Heart right ventricle (tissue), 16 donors: Measurements from ENCODE around the gene SLC38A5. TPM values are rescaled to one million over a fixed set of nuclear protein-coding genes. Genes with fewer than 3 reads are reported as not detected.
"Not testable (repeated sequence)": the region's sequence is repeated elsewhere in the genome, so short reads cannot be mapped to it uniquely, and the experiment has no call there.

Source experiments
- ATAC-seq, 8 donors: fragments of 200-7000 bp; cut with Tn5 transposase; one replicate each; pipeline ENCODE4 v1.9.1; 2020; ENCODE audit warnings: mild to moderate bottlenecking in 8 of 8, moderate library complexity in 8 of 8, moderate number of reproducible peaks in 1 of 8
- DNase-seq, 2 donors: peaks; one replicate each; pipeline ENCODE4 v3.0.0-alpha.2; 2020
- H3K27ac ChIP-seq, 10 donors: fragments of 200-600 bp; sonication (generic) in 2 of 10; one replicate each; pipeline versions ENCODE4 v1.5.0 to v1.8.0; 2020 to 2022; ENCODE audit warnings: mild to moderate bottlenecking in 3 of 10
- H3K27me3 ChIP-seq, 7 donors: fragments of 200-600 bp; one replicate each; pipeline ENCODE4 v1.8.0; 2021 to 2022; ENCODE audit warnings: mild to moderate bottlenecking in 2 of 7
- H3K36me3 ChIP-seq, 9 donors: fragments of 200-600 bp; sonication (generic) in 1 of 9; one replicate each; pipeline versions ENCODE4 v1.5.0 to v1.8.0; 2020 to 2022; ENCODE audit warnings: mild to moderate bottlenecking in 2 of 9
- H3K4me1 ChIP-seq, 9 donors: fragments of 200-600 bp; sonication (generic) in 1 of 9; one replicate each; pipeline versions ENCODE4 v1.5.0 to v1.8.0; 2020 to 2022; ENCODE audit warnings: mild to moderate bottlenecking in 4 of 9
- H3K4me3 ChIP-seq, 10 donors: fragments of 200-600 bp; sonication (generic) in 2 of 10; one replicate each; pipeline versions ENCODE4 v1.5.0 to v1.8.0; 2020 to 2022; ENCODE audit warnings: mild to moderate bottlenecking in 7 of 10, moderate library complexity in 2 of 10
- H3K9me3 ChIP-seq, 11 donors: fragments of 200-600 bp in 10 of 11; sonication (generic) in 2 of 11; one replicate each; pipeline versions ENCODE4 v1.5.0 to v1.8.0; 2013 to 2022; ENCODE audit warnings: mild to moderate bottlenecking in 2 of 11, control low read depth in 1 of 11, moderate library complexity in 1 of 11
- CTCF ChIP-seq, 9 donors: fragments of 200-600 bp; sonication (generic) in 2 of 9; IDR thresholded peaks; one replicate each; pipeline versions ENCODE4 v1.5.0 to v1.8.0; 2021 to 2022; ENCODE audit warnings: antibody characterized with exemption in 9 of 9, mild to moderate bottlenecking in 5 of 9, moderate library complexity in 1 of 9
- WGBS, 2 donors: extraction: QIAGEN DNeasy Blood & Tissue Kit; methylation state at CpG; one replicate each; pipeline ENCODE4 v1.1.7; 2013; ENCODE audit warnings: inconsistent platforms in 1 of 2; 5-methylcytosine and 5-hydroxymethylcytosine counted together
- intact Hi-C, 10 donors: fragments of 100-400 bp; cut with DNase I; formaldehyde crosslinking; loops; one replicate each; pipeline versions ENCODE4 v1.11.1 to v1.14.2; 2022
- polyA plus RNA-seq, 2 donors: library from polyadenylated mRNA; stranded (reverse); fragments of 200-250 nt; gene quantifications; one replicate each; pipeline ENCODE4 v1.2.3, GENCODE V29; 2013
- total RNA-seq, 10 donors: library from RNA; stranded (reverse); fragmentation: NEBNext Ultra II Directional in 3 of 10; extraction: Animal tissue kit (Norgen Biotek cat#: 25700) in 3 of 10; gene quantifications; one replicate each; pipeline versions ENCODE4 v1.2.1 to v1.2.4, GENCODE V29; 2021 to 2023
- donor health status: Arrhythmogenic right ventricular cardiomyopathy.
- donor health status: ischemic (EF 13 %, LVEDD 7.1; RV severe dilation, severe dysfunction).
- donor health status: healthy with polysubstance abuse.
- donor health status: DM: no; HTN: yes; CAD: no.
- donor health status: DM: no; HTN: no; CAD: no.
- donor health status: ischemic (EF 25% LVEDD 6.9; RV normal size, moderate dysfunction).
- donor health status: ischemic (EF 25% LVEDD 5.7; RV mildly dilated, moderate dysfunction).
- donor health status: healthy.
- donor health status: DM: yes; HTN: yes; CAD: no.
- donor health status: Ischemic cardiomyopathy.
- donor health status: ischemic (EF 35%, LVEDD 5.7; RV mildly dilated, moderate dysfunction).
- donor health status: nonischemic (EF 11% LVEDD 7.7; RV severe dilation, severe dysfunction).
- donor health status: DM: yes; HTN: yes; CAD: no.
- donor health status: PGD.
- donor health status: ischemic (EF 29% LVEDD 5.4; RV normal size, mild dysfunction).
- donor health status: nonischemic (EF 23%, LVEDD 6.1; RV moderate dilation, normal function).

The SLC38A5 gene
- total and polyA plus RNA-seq, 12 donors: 0.64 to 15.4 (median 1.8) TPM

GRCh38 chrX:48456628-48457331 is 13.3 kb downstream of the SLC38A5 start:
- Histone ChIP-seq H3K4me1 (no peaks in the 10 kb centered on the region), H3K27ac (no peak overlapping the region), H3K9me3 (no peaks in the 10 kb centered on the region), H3K36me3 (no peaks in the 10 kb centered on the region), H3K27me3 (no peaks in the 10 kb centered on the region), H3K4me3 (no peak overlapping the region)
- ATAC-seq: no peak
- no peak for DNase-seq
- no peak for TF ChIP-seq CTCF (IDR thresholded peaks at IDR 0.05)
- 82 to 88% methylated on average over 6 of the region's 6 CpGs for WGBS, 2 donors
- intact Hi-C loops: no loop called here

- H3K27me3 ChIP-seq: peaks cover 0 to 6% (median 0%) of the 10 kb centered on the region in 7 donors
- ATAC-seq (no peak), DNase-seq (no peak)
- H3K4me1 ChIP-seq: no peaks in the 10 kb centered on the region
- no peaks in the 10 kb centered on the region for H3K9me3 ChIP-seq
- WGBS, 2 donors: 38 to 53% methylated on average over 4 of the region's 4 CpGs
- H3K36me3 ChIP-seq: no peaks in the 10 kb centered on the region
- no peak overlapping the region for H3K4me3 ChIP-seq
- no peak overlapping the region for H3K27ac ChIP-seq
- no peak for TF ChIP-seq CTCF (IDR thresholded peaks at IDR 0.05)
- intact Hi-C loops: no loop called here
Measured at GRCh38 chrX:48451708-48452107, 18.4 kb downstream of the SLC38A5 start.

- Histone ChIP-seq H3K9me3 (no peaks in the 10 kb centered on the region), H3K27ac (no peak overlapping the region), H3K36me3 (no peaks in the 10 kb centered on the region), H3K4me3 (no peak overlapping the region), H3K4me1 (no peaks in the 10 kb centered on the region), H3K27me3 (peaks cover 0 to 14% (median 0%) of the 10 kb centered on the region in 7 donors)
- ATAC-seq (no peak), DNase-seq (no peak)
- TF ChIP-seq CTCF (IDR thresholded peaks at IDR 0.05): no peak
- intact Hi-C loops: no loop called here
Measured at GRCh38 chrX:48450076-48450475, 20.0 kb downstream of the SLC38A5 start.

- DNase-seq, ATAC-seq, H3K27ac ChIP-seq, H3K9me3 ChIP-seq, H3K4me1 ChIP-seq, H3K4me3 ChIP-seq, intact Hi-C loops, H3K36me3 ChIP-seq: not testable (repeated sequence)
- WGBS, 2 donors: 93 to 94% methylated on average over 6 of the region's 6 CpGs
- peaks cover 0 to 25% (median 0%) of the 10 kb centered on the region in 7 donors for H3K27me3 ChIP-seq
Measured at GRCh38 chrX:48447201-48447600, 22.9 kb downstream of the SLC38A5 start.

- H3K4me3 ChIP-seq, H3K27ac ChIP-seq, H3K4me1 ChIP-seq, ATAC-seq, DNase-seq, H3K9me3 ChIP-seq, H3K36me3 ChIP-seq, intact Hi-C loops: not testable (repeated sequence)
- H3K27me3 ChIP-seq: peaks cover 0 to 13% (median 0%) of the 10 kb centered on the region in 7 donors
- WGBS, 2 donors: 85 to 87% methylated on average over 13 of the region's 13 CpGs
Measured at GRCh38 chrX:48433713-48434112, 36.3 kb downstream of the SLC38A5 start.

GRCh38 chrX:48430166-48430565 is 39.9 kb downstream of the SLC38A5 start:
- H3K27me3 ChIP-seq: peaks cover 0 to 13% (median 0%) of the 10 kb centered on the region in 7 donors
- DNase-seq, ATAC-seq, H3K4me3 ChIP-seq, intact Hi-C loops, H3K36me3 ChIP-seq, H3K9me3 ChIP-seq, H3K27ac ChIP-seq, H3K4me1 ChIP-seq: not testable (repeated sequence)
- WGBS, 2 donors: 65 to 67% methylated on average over 4 of the region's 4 CpGs

- H3K27ac ChIP-seq, intact Hi-C loops, H3K9me3 ChIP-seq, H3K36me3 ChIP-seq, DNase-seq, ATAC-seq, H3K4me3 ChIP-seq, H3K4me1 ChIP-seq: not testable (repeated sequence)
- 52 to 55% methylated on average over 5 of the region's 5 CpGs for WGBS, 2 donors
- H3K27me3 ChIP-seq: peaks cover 0 to 13% (median 0%) of the 10 kb centered on the region in 7 donors
Measured at GRCh38 chrX:48429606-48430005, 40.5 kb downstream of the SLC38A5 start.

- H3K27ac ChIP-seq, H3K9me3 ChIP-seq, H3K36me3 ChIP-seq, H3K4me3 ChIP-seq, H3K27me3 ChIP-seq, H3K4me1 ChIP-seq, intact Hi-C loops, ATAC-seq, DNase-seq: not testable (repeated sequence)
- no CpG with 5 or more reads among the region's 12 CpGs for WGBS, 2 donors
Measured at GRCh38 chrX:48427027-48427716, 42.9 kb downstream of the SLC38A5 start.
